HAP-1 (cell line): ENCODE measurements around the gene NTMT1.

Source experiments
- DNase-seq, 2 experiments: peaks; one replicate each; pipeline ENCODE4 v3.0.0-alpha.2; 2016 to 2020; ENCODE audit warnings: low spot score in 2 of 2
- H3K27me3 ChIP-seq: fragments of 250-450 bp; sonication (Bioruptor Pico); 2 replicates; pipeline ENCODE4 v1.5.1; 2020; ENCODE audit warnings: low read depth, mild to moderate bottlenecking, moderate library complexity
- H3K36me3 ChIP-seq: fragments of 250-450 bp; sonication (Bioruptor Pico); replicated peaks from 2 replicates; pipeline ENCODE4 v1.5.1; 2020; ENCODE audit warnings: mild to moderate bottlenecking
- H3K4me1 ChIP-seq: fragments of 250-450 bp; sonication (Bioruptor Pico); 2 replicates; pipeline ENCODE4 v1.5.1; 2020; ENCODE audit warnings: mild to moderate bottlenecking
- H3K4me3 ChIP-seq: fragments of 250-450 bp; sonication (Bioruptor Pico); 2 replicates; pipeline ENCODE4 v1.5.1; 2020; ENCODE audit warnings: mild to moderate bottlenecking, moderate library complexity
- H3K9me3 ChIP-seq: fragments of 250-450 bp; sonication (Bioruptor Pico); 2 replicates; pipeline ENCODE4 v1.5.1; 2020; ENCODE audit warnings: mild to moderate bottlenecking, moderate library complexity
- in situ Hi-C: fragments of 300-500 bp; cut with MboI; formaldehyde crosslinking; loops from 3 replicates; pipeline ENCODE4 v1.14.3; 2020; ENCODE audit warnings: low sequenced_read_pairs, inconsistent platforms, mixed read lengths

The NTMT1 gene

DNA sequence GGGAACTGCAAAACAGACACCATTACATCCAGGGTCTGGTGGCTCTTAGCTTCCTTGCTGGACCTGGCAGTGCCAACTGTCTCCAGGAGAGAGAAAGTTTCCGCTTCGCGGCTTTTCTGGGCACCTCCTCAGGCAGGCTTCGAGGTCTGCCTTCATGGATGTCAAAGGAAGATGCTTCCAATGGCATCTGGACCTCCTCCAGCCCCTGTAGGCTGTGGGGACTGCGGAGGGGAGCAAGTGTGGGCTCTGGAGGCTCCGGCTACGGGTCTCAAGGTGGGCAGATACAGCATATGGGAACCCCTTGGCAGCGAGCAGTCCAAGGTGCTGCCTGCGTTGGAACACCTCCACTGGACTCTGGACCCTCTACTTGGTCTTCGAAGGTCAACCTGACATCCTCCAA, 11.0 kb upstream of the NTMT1 start:
- no peak for DNase-seq
- Histone ChIP-seq H3K4me3 (no peak overlapping the region), H3K4me1 (peaks cover 4% of the 10 kb centered on the region; the same call in 1 of the 2 replicates), H3K9me3 (no peaks in the 10 kb centered on the region), H3K27me3 (no peaks in the 10 kb centered on the region), H3K36me3 (no peaks in the 10 kb centered on the region)
- in situ Hi-C loops: loop anchor here (5.0 to 10.0 kb wide), 2 partner anchors 440 to 483 kb away; partner anchors contain the start of gene IER5L

DNA sequence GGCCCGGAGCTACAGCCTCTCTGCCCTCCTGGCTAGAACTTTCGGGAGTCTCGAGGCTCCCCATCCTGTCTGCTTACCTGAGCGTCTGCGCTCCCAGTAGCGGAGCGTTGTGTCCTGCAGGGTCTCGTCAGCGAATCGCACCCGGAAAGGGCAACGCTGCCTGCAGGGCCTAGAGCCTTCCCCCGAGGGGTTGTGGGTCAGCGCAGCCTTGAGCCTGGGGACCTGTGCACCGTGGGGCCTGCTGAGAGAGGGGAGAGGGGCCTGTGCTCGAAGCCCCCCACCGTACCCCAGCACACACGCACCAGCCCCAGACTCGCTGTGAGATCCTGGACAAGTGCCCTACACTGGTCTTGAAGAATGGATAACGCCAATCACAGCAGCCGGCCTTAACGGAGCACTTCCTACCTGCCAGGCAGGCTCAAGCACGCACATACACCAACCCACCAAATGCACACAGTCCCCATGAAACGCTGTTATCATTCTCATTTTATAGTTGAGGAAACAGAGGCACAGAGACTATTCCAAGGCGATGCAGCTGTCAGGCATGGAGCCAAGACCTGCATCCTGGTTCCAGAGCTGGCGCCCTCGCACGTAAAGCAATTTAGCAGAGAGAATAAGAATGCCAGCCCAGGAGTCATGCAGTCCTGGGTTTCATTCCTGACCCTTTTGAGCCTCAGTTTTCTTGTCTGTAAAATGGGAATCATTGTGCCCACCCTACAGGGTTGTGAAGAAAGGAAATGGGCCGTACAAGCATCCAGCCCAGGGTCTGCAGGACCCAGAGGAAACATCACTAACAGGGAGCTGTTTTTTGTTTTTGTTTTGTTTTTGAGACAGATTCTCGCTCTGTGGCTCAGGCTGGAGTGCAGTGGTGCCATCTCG, 10.3 kb upstream of the NTMT1 start:
- H3K27me3 ChIP-seq: no peaks in the 10 kb centered on the region
- in situ Hi-C loops: loop anchor here (10.0 kb wide), 1 partner anchor 441 kb away; the partner anchor contains the start of gene IER5L
- peaks cover 6% of the 10 kb centered on the region; the same call in 1 of the 2 replicates for H3K4me1 ChIP-seq
- H3K4me3 ChIP-seq: no peak overlapping the region
- no peaks in the 10 kb centered on the region for H3K9me3 ChIP-seq
- no peak for DNase-seq
- H3K36me3 ChIP-seq: no peaks in the 10 kb centered on the region

GRCh38 chr9:129617167-129617566, 8.8 kb upstream of the NTMT1 start:
- in situ Hi-C loops: loop anchor here (10.0 kb wide), 1 partner anchor 442 kb away; the partner anchor contains the start of gene IER5L

GRCh38 chr9:129619787-129620668, 5.9 kb upstream of the NTMT1 start:
- in situ Hi-C loops: loop anchor here (10.0 kb wide), 1 partner anchor 445 kb away; the partner anchor contains the start of gene IER5L
- H3K4me3 ChIP-seq: peak overlapping the region; percentile 27
- no peaks in the 10 kb centered on the region for H3K27me3 ChIP-seq
- DNase-seq: peak; percentile 18 to 60
- no peaks in the 10 kb centered on the region for H3K36me3 ChIP-seq
- H3K9me3 ChIP-seq: no peaks in the 10 kb centered on the region
- H3K4me1 ChIP-seq: peaks cover 16% of the 10 kb centered on the region

More at GRCh38 chr9:129617167-129617566, 8.8 kb upstream of the NTMT1 start:
- H3K36me3 ChIP-seq: no peaks in the 10 kb centered on the region
- no peak overlapping the region for H3K4me3 ChIP-seq
- no peaks in the 10 kb centered on the region for H3K9me3 ChIP-seq
- peak in 1 of 2 experiments; percentile 16 for DNase-seq
- peaks cover 8% of the 10 kb centered on the region for H3K4me1 ChIP-seq
- H3K27me3 ChIP-seq: no peaks in the 10 kb centered on the region

DNA sequence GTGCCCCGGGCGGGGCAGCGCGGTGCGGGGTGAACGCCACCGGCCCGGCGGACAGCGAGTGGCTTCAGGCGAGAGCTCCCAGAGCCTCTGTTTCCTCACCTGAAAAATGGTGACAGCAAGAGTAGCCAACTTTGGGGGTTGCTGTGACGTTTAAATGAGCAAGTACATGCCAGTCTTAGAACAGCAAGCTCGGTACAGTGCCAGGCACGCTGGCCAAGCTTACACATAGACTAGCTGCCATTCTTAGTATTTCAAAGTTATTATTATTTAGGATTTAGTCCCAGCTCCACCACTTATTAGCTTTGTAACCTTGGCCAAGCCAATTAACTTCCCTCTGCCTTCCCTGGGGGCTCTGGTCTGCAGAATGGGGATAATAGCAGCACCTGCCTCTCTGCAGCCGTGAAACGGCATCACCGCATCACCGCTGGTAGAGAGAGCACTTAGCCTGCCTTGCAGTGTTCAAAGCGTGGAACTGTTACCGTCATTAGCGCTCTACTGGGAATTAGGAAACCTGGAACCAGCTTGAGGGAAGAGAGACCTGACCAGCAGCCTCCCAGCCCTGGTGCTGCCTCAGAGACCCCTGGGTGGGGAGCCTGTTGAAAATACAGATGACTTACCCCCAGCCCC, 5.2 kb upstream of the NTMT1 start, which contains the start of gene C9orf50:
C9orf50 (minus strand) TSS at position 433 of the 627 bp plus-strand sequence. CDS start 527 bp downstream, outside the sequence.
- H3K9me3 ChIP-seq: no peaks in the 10 kb centered on the region
- in situ Hi-C loops: no loop called here
- no peak for DNase-seq
- peaks cover 22% of the 10 kb centered on the region for H3K4me1 ChIP-seq
- H3K36me3 ChIP-seq: no peaks in the 10 kb centered on the region
- H3K27me3 ChIP-seq: no peaks in the 10 kb centered on the region
- H3K4me3 ChIP-seq: peak within 1 kb of the TSS; percentile 27

- in situ Hi-C loops: no loop called here
- no peak overlapping the region for H3K4me3 ChIP-seq
- DNase-seq: no peak
These were observed 2.6 kb upstream of the NTMT1 start for GRCh38 chr9:129623331-129623730.

GRCh38 chr9:129624168-129624759, 1.7 kb upstream of the NTMT1 start:
- in situ Hi-C loops: no loop called here
- DNase-seq: peak; percentile 63 to 89
- peaks cover 24% of the 10 kb centered on the region for H3K36me3 ChIP-seq
- H3K9me3 ChIP-seq: no peaks in the 10 kb centered on the region
- peaks cover 37% of the 10 kb centered on the region for H3K4me1 ChIP-seq
- H3K27me3 ChIP-seq: no peaks in the 10 kb centered on the region
- H3K4me3 ChIP-seq: no peak overlapping the region; the same call in 1 of the 2 replicates

More at GRCh38 chr9:129623331-129623730, 2.6 kb upstream of the NTMT1 start:
- Histone ChIP-seq H3K4me1 (peaks cover 34% of the 10 kb centered on the region), H3K27me3 (no peaks in the 10 kb centered on the region), H3K9me3 (no peaks in the 10 kb centered on the region), H3K36me3 (peaks cover 15% of the 10 kb centered on the region)

GRCh38 chr9:129624947-129625346, 1.0 kb upstream of the NTMT1 start:
- Histone ChIP-seq H3K4me1 (peaks cover 37% of the 10 kb centered on the region), H3K9me3 (no peaks in the 10 kb centered on the region), H3K4me3 (peak overlapping the region; percentile 90), H3K36me3 (peaks cover 29% of the 10 kb centered on the region), H3K27me3 (no peaks in the 10 kb centered on the region)
- peak; percentile 32 to 63 for DNase-seq
- in situ Hi-C loops: no loop called here

DNA sequence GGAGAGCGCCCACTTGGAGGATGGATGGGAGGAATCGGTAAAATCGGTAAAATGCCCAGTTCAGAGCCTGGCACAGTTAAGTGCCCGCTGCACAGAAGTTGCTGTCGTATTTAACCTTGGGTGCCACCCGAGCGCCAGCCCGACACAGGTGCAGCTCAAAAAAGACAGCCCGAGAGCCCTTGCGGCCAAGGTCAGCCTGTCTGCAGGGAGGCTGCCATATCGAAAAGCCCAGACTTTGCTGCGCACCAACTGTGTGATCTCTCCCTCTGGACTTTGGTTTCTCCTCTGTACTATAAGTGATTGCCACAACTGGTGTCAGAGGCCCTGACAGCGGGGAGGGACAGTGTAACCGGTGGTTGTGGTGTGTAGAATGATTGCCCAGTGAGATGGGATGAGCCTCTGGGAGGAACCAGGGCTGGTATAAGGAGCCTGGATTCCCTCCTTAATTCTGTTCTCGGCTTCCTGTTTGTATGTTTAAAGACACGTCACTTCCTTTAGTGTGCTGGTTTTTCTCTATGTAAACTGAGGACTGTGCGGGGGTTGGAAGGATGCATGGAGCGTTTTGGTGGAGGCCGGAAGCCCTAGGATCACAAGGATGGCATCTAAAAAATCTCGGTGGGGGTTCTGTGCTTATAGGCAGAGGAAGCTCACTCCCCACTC, 792 bp downstream of the NTMT1 start:
- H3K27me3 ChIP-seq: no peaks in the 10 kb centered on the region
- H3K4me3 ChIP-seq: peak overlapping the region; percentile 90
- H3K4me1 ChIP-seq: peaks cover 29% of the 10 kb centered on the region
- in situ Hi-C loops: no loop called here
- no peaks in the 10 kb centered on the region for H3K9me3 ChIP-seq
- DNase-seq: peak in 1 of 2 experiments; percentile 16
- peaks cover 40% of the 10 kb centered on the region for H3K36me3 ChIP-seq

DNA sequence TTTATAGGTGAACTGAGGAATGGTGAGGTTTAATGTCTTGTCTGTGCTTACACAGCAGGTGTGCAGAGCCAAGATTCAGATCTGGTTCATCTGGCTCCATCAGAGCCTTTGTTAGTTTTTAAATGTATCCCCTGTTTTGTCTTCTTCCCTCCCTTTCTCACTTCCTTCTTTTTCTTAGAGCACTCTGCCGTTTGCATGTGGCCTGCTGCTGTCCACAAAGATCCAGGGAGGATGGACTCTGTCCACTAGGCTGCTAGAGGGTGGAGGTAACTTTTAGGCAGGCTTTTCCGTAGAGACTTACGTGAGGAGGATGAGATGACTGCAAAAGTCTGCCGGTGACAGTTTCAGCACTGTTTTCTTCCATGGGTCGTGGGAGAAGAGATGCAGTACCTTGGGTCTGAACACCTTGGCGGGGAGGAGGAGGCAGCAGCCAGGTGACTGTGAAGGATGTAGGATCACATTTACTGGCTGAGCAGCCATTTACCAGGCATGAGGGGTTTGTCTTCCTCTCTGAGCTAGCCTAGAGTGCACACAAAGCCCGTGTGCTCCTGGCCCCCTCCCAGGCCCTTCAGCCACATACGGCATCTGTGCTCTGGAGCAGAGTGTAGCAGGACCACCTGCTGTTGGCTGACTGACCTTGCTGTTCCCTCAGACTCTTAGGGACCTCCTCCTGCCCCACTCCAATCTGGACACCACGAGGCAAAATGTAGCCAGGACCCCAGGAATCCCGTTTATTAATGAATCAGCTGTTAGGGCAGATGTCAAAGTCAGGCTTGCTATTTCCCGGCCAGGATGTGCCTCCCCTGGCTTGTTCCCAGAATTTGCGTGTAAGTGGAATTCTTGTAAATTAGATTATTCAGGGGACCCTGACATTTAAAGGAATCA, 1.8 kb downstream of the NTMT1 start:
- Histone ChIP-seq H3K9me3 (no peaks in the 10 kb centered on the region), H3K4me3 (peak overlapping the region; percentile 90), H3K4me1 (peaks cover 29% of the 10 kb centered on the region), H3K27me3 (no peaks in the 10 kb centered on the region), H3K36me3 (peaks cover 49% of the 10 kb centered on the region)
- no peak for DNase-seq
- in situ Hi-C loops: no loop called here

DNA sequence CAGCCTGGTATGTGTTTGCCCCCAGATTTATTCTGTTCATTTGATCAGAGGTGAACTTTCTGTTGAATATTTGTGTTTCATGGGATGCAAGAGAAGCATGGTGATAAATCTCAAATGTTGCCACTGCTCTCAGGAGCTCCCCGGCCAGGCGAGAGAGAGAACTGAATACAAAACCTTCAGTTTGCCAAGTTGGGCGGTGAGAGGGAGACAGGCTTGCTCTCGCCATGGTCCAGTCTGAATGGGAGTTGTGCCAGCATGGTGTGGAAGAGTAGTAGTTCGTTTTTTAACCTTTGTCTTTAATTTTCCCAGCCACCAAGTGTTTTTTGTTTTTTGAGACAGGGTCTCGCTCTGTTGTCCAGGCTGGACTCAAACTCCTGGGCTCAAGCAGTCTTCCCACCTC, 2.7 kb downstream of the NTMT1 start:
- peaks cover 58% of the 10 kb centered on the region for H3K36me3 ChIP-seq
- in situ Hi-C loops: no loop called here
- H3K27me3 ChIP-seq: no peaks in the 10 kb centered on the region
- H3K4me3 ChIP-seq: no peak overlapping the region
- H3K4me1 ChIP-seq: peaks cover 29% of the 10 kb centered on the region
- no peaks in the 10 kb centered on the region for H3K9me3 ChIP-seq
- no peak for DNase-seq
